Neural cell (in vitro differentiated cells): Measurements from ENCODE around the gene SLC13A1. TPM values are rescaled to one million over a fixed set of nuclear protein-coding genes. Genes with fewer than 3 reads are reported as not detected.

Experiments used
- H2AFZ ChIP-seq: fragments of 200-600, 300-800 bp; sonication (generic), shearing (Covaris generic); 2 replicates; pipeline ENCODE4 v1.6.0; 2014; ENCODE audit warnings: low read depth, mild to moderate bottlenecking, antibody characterized with exemption, low read length, moderate library complexity
- H3F3A ChIP-seq: fragments of 200-600 bp; shearing (Covaris generic); 2 replicates; pipeline ENCODE4 v1.6.1; 2016; ENCODE audit warnings: mild to moderate bottlenecking, moderate library complexity, mixed read lengths, antibody characterized with exemption, low read length; ENCODE audit not compliant: insufficient read depth, poor library complexity, severe bottlenecking
- H3K27ac ChIP-seq: fragments of 200-600, 300-800 bp; sonication (generic), shearing (Covaris generic); 2 replicates; pipeline ENCODE4 v1.5.1; 2014; ENCODE audit warnings: mild to moderate bottlenecking, low read length, moderate library complexity
- H3K27me3 ChIP-seq: fragments of 300-800, 200-600 bp; sonication (generic), shearing (Covaris generic); 2 replicates; pipeline ENCODE4 v1.6.0; 2014; ENCODE audit warnings: mild to moderate bottlenecking, low read depth, low read length, moderate library complexity; ENCODE audit not compliant: insufficient read depth
- H3K36me3 ChIP-seq: fragments of 300-800, 200-600 bp; sonication (generic), shearing (Covaris generic); 2 replicates; pipeline ENCODE4 v1.5.1; 2014; ENCODE audit warnings: mild to moderate bottlenecking, antibody characterized with exemption, low read length, moderate library complexity; ENCODE audit not compliant: insufficient read depth
- H3K4me2 ChIP-seq: fragments of 300-800, 200-600 bp; sonication (generic), shearing (Covaris generic); 2 replicates; pipeline ENCODE4 v1.6.0; 2014; ENCODE audit warnings: mild to moderate bottlenecking, low read length
- H3K4me3 ChIP-seq: fragments of 300-800, 200-600 bp; sonication (generic), shearing (Covaris generic); 2 replicates; pipeline ENCODE4 v1.5.1; 2014; ENCODE audit warnings: mild to moderate bottlenecking, low read length, moderate library complexity
- H3K79me2 ChIP-seq: fragments of 200-600 bp; shearing (Covaris generic); replicated peaks from 2 replicates; pipeline ENCODE4 v1.6.0; 2014; ENCODE audit warnings: mild to moderate bottlenecking, low read length, moderate library complexity; ENCODE audit not compliant: insufficient read depth
- H3K9ac ChIP-seq: fragments of 300-800, 200-600 bp; sonication (generic), shearing (Covaris generic); 2 replicates; pipeline ENCODE4 v1.6.1; 2016; ENCODE audit warnings: mild to moderate bottlenecking, low read length, mixed read lengths
- H3K9me2 ChIP-seq: fragments of 200-600 bp; shearing (Covaris generic); 2 replicates; pipeline ENCODE4 v1.6.1; 2016; ENCODE audit warnings: mild to moderate bottlenecking, low read length, mixed read lengths; ENCODE audit not compliant: insufficient read depth
- H3K9me3 ChIP-seq: fragments of 200-600, 300-800 bp; sonication (generic), shearing (Covaris generic); 2 replicates; pipeline ENCODE4 v1.6.1; 2016; ENCODE audit warnings: mild to moderate bottlenecking, mixed run types, low read length, moderate library complexity, mixed read lengths
- H4K20me1 ChIP-seq: fragments of 200-600 bp; shearing (Covaris generic); 2 replicates; pipeline ENCODE4 v1.6.1; 2016; ENCODE audit warnings: mild to moderate bottlenecking, mixed run types; ENCODE audit not compliant: insufficient read depth
- EP300 ChIP-seq: fragments of 450-650 bp; conservative IDR thresholded peaks from 2 replicates; pipeline ENCODE4 v1.6.1; 2014; ENCODE audit warnings: antibody characterized with exemption, mild to moderate bottlenecking, moderate library complexity; ENCODE audit not compliant: poor library complexity, severe bottlenecking
- EZH2 ChIP-seq: fragments of 200-600, 300-800 bp; shearing (Covaris generic), sonication (generic); IDR thresholded peaks from 2 replicates; pipeline ENCODE4 v1.6.1; 2014; ENCODE audit warnings: antibody characterized with exemption, low read length, borderline replicate concordance, mild to moderate bottlenecking; ENCODE audit not compliant: insufficient read depth, poor library complexity, severe bottlenecking
- MXI1 ChIP-seq: fragments of 450-650 bp; conservative IDR thresholded peaks from 2 replicates; pipeline ENCODE4 v1.6.1; 2014; ENCODE audit warnings: antibody characterized with exemption, mild to moderate bottlenecking; ENCODE audit not compliant: poor library complexity, severe bottlenecking
- POLR2AphosphoS5 ChIP-seq: IDR thresholded peaks from 2 replicates; pipeline ENCODE4 v1.6.1; 2012
- RAD21 ChIP-seq: fragments of 450-650 bp; conservative IDR thresholded peaks from 2 replicates; pipeline ENCODE4 v1.6.1; 2014; ENCODE audit warnings: antibody characterized with exemption, mild to moderate bottlenecking, moderate library complexity
- REST ChIP-seq: IDR thresholded peaks from 2 replicates; pipeline ENCODE4 v1.6.1; 2012; ENCODE audit warnings: borderline replicate concordance
- SMC3 ChIP-seq: fragments of 450-650 bp; conservative IDR thresholded peaks from 2 replicates; pipeline ENCODE4 v1.6.1; 2014; ENCODE audit warnings: antibody characterized with exemption, mild to moderate bottlenecking, moderate library complexity; ENCODE audit not compliant: poor library complexity
- TAF1 ChIP-seq: IDR thresholded peaks from 2 replicates; pipeline ENCODE4 v1.6.1; 2012; ENCODE audit warnings: low read depth
- polyA plus RNA-seq: library from polyadenylated mRNA; depleted of rRNA; stranded (reverse); fragments of >200 nt; gene quantifications from 2 replicates; pipeline ENCODE4 v1.2.3, GENCODE V29; 2014
- TF ChIP-seq, protein P1 (sequence below): fragments of 450-650 bp; IDR thresholded peaks from 2 replicates; pipeline ENCODE4 v1.5.1; 2014; ENCODE audit warnings: antibody characterized with exemption, mild to moderate bottlenecking, moderate library complexity; ENCODE audit not compliant: poor library complexity, severe bottlenecking

Gene SLC13A1
- polyA plus RNA-seq, 1 donor from 2014 or later, result not detected

DNA sequence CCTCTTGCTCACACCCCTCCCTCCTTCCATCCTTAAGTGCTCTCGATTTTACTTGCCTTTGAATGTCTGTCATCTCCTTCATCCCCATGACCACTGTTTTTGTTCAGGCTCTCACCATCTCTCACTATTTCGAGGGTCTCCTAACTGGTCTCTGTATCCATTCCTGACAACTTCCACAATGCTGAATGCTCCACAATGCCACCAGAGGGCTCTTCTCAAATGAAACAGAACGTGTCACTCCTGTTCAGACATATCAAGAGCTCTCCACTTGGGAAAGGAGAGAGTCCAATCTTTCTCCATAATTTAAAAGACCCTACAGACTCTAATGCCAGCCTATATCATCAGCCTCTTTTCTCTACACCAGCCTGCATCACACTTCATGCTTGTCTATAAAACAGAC lies 9.0 kb upstream of the SLC13A1 start:
- H2AFZ ChIP-seq, result no peak overlapping the region
- no peaks in the 10 kb centered on the region for H3K27me3 ChIP-seq
- no peaks in the 10 kb centered on the region for H4K20me1 ChIP-seq
- H3F3A ChIP-seq, result no peaks in the 10 kb centered on the region
- no peak overlapping the region for H3K4me3 ChIP-seq
- no peak overlapping the region for H3K9ac ChIP-seq
- H3K79me2 ChIP-seq, result no peaks in the 10 kb centered on the region
- TF ChIP-seq TAF1 (no peak), POLR2AphosphoS5 (no peak), MXI1 (no peak), REST (no peak), SMC3 (peak; percentile 63), EZH2 (no peak), EP300 (no peak), RAD21 (peak; percentile 43)
- TF ChIP-seq, protein P1, sequence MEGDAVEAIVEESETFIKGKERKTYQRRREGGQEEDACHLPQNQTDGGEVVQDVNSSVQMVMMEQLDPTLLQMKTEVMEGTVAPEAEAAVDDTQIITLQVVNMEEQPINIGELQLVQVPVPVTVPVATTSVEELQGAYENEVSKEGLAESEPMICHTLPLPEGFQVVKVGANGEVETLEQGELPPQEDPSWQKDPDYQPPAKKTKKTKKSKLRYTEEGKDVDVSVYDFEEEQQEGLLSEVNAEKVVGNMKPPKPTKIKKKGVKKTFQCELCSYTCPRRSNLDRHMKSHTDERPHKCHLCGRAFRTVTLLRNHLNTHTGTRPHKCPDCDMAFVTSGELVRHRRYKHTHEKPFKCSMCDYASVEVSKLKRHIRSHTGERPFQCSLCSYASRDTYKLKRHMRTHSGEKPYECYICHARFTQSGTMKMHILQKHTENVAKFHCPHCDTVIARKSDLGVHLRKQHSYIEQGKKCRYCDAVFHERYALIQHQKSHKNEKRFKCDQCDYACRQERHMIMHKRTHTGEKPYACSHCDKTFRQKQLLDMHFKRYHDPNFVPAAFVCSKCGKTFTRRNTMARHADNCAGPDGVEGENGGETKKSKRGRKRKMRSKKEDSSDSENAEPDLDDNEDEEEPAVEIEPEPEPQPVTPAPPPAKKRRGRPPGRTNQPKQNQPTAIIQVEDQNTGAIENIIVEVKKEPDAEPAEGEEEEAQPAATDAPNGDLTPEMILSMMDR, result peak; percentile 57
- no peaks in the 10 kb centered on the region for H3K9me2 ChIP-seq
- no peaks in the 10 kb centered on the region for H3K36me3 ChIP-seq
- no peak overlapping the region for H3K27ac ChIP-seq
- H3K9me3 ChIP-seq, result no peaks in the 10 kb centered on the region
- no peak overlapping the region for H3K4me2 ChIP-seq

DNA sequence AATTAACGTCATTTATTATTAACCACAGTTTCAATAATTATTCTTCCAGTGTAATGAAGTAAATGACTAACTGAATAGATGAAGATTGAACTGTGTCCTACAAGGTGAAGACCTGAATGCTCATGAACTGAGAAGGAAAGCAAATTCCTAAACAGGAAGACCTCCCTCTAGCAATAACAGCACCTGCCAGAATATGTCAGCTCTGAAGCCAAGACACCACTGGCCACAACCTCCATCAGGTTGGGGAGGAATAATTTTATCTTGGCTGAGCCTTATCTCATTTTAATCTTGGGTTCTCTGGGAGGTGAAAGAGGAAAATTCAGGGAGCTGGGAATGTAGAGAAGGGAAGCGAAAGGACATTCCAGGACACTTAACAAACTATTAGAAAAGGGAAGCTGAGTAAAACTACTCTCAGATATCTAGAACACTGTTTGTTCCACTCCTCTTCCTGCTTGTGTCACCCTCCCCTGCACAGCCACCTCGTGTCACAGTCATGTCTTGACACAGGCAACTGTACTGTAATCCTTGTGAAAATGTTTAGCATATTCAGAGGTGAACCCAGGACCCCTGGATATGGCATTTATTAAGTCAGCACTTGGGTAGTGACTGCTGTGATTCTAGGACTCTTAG lies 4.6 kb upstream of the SLC13A1 start:
- H3K4me3 ChIP-seq, result no peak overlapping the region
- H3K4me2 ChIP-seq, result no peak overlapping the region
- no peaks in the 10 kb centered on the region for H3K9me3 ChIP-seq
- no peaks in the 10 kb centered on the region for H3F3A ChIP-seq
- H3K79me2 ChIP-seq, result no peaks in the 10 kb centered on the region
- H3K27ac ChIP-seq, result no peak overlapping the region
- H3K9me2 ChIP-seq, result no peaks in the 10 kb centered on the region
- no peaks in the 10 kb centered on the region for H3K36me3 ChIP-seq
- H4K20me1 ChIP-seq, result no peaks in the 10 kb centered on the region
- no peak overlapping the region for H3K9ac ChIP-seq
- no peak for TF ChIP-seq SMC3
- TF ChIP-seq RAD21, result no peak
- no peak for TF ChIP-seq REST
- no peak for TF ChIP-seq POLR2AphosphoS5
- no peak for TF ChIP-seq TAF1
- TF ChIP-seq, protein P1, result no peak
- no peak for TF ChIP-seq MXI1
- no peak for TF ChIP-seq EP300
- TF ChIP-seq EZH2, result no peak
- H2AFZ ChIP-seq, result no peak overlapping the region
- no peaks in the 10 kb centered on the region for H3K27me3 ChIP-seq
